Measurements from ENCODE around the gene LUC7L3. TPM values are rescaled to one million over a fixed set of nuclear protein-coding genes. Genes with fewer than 3 reads are reported as not detected.

Gene LUC7L3
- total and polyA plus RNA-seq, 2 of the 13 experiments (the other 11 are each of a cell fraction or from before 2014, with no cell fraction given): 108 to 120 TPM

DNA sequence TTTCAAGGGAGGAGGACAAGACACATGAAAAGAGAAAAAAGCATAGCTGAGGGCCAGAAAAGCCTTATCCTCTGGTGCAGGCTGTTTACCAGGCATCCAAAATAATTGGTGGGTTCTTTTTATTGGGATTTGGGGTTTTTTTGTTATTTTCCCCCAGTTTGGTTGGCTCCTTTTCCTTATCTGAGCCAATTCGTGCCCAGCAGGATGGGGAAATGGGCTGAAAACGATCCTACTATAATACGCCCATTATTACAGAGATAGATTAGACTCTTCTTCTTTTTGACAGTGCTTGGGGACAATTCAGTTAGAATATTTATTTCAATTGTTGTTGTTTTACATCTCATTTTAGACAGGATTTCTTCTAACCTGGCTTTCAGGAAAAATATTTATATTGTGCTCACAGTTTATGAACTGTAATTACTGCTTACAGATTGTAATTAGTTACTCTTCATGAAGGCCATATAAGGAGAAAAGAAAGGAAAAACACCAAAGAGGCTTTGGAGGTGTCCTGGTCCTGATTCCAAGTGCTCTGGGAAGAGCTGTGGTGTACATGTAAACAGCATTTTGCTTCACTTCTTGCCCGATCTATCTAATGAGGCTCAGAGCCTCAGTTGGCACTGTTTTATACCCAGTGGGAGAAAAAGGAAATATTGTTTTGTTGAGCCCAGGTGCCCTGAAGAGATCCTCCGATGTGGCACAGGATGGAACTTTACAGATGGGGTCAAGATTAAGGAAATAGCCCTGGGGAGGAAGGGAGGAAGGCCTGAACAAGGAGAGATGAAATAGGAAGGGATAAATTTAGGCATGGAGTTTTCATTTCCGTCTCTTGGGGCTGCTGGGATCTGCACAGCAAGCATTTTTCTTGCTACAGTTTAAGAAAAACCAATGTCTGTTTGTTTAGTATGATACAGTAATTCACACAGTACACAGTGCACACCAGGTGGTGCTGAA, 11.1 kb upstream of the LUC7L3 start (continued):
- TF ChIP-seq ZNF616 (CRISPR knock-in tag; IDR thresholded peaks at IDR 0.05; ENCODE audit: low read depth): no peak
- no peak for TF ChIP-seq ZNF329 (CRISPR knock-in tag; IDR thresholded peaks at IDR 0.05; ENCODE audit: low read depth)
- 0 out of 2 replicates have a peak, but pooled peaks have one; percentile 20 for TF ChIP-seq ZNF317 (CRISPR knock-in tag; IDR thresholded peaks at IDR 0.05)
- TF ChIP-seq TERF1 (CRISPR knock-in tag; IDR thresholded peaks at IDR 0.05): no peak
- TF ChIP-seq, protein P1, sequence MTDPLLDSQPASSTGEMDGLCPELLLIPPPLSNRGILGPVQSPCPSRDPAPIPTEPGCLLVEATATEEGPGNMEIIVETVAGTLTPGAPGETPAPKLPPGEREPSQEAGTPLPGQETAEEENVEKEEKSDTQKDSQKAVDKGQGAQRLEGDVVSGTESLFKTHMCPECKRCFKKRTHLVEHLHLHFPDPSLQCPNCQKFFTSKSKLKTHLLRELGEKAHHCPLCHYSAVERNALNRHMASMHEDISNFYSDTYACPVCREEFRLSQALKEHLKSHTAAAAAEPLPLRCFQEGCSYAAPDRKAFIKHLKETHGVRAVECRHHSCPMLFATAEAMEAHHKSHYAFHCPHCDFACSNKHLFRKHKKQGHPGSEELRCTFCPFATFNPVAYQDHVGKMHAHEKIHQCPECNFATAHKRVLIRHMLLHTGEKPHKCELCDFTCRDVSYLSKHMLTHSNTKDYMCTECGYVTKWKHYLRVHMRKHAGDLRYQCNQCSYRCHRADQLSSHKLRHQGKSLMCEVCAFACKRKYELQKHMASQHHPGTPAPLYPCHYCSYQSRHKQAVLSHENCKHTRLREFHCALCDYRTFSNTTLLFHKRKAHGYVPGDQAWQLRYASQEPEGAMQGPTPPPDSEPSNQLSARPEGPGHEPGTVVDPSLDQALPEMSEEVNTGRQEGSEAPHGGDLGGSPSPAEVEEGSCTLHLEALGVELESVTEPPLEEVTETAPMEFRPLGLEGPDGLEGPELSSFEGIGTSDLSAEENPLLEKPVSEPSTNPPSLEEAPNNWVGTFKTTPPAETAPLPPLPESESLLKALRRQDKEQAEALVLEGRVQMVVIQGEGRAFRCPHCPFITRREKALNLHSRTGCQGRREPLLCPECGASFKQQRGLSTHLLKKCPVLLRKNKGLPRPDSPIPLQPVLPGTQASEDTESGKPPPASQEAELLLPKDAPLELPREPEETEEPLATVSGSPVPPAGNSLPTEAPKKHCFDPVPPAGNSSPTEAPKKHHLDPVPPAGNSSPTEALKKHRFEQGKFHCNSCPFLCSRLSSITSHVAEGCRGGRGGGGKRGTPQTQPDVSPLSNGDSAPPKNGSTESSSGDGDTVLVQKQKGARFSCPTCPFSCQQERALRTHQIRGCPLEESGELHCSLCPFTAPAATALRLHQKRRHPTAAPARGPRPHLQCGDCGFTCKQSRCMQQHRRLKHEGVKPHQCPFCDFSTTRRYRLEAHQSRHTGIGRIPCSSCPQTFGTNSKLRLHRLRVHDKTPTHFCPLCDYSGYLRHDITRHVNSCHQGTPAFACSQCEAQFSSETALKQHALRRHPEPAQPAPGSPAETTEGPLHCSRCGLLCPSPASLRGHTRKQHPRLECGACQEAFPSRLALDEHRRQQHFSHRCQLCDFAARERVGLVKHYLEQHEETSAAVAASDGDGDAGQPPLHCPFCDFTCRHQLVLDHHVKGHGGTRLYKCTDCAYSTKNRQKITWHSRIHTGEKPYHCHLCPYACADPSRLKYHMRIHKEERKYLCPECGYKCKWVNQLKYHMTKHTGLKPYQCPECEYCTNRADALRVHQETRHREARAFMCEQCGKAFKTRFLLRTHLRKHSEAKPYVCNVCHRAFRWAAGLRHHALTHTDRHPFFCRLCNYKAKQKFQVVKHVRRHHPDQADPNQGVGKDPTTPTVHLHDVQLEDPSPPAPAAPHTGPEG (CRISPR knock-in tag; IDR thresholded peaks at IDR 0.05): 0 out of 2 replicates have a peak, but pooled peaks have one; percentile 14
- TF ChIP-seq ISX (CRISPR knock-in tag; conservative IDR thresholded peaks at IDR 0.05): no peak
- peak; percentile 45 for TF ChIP-seq SRF (IDR thresholded peaks at IDR 0.05; ENCODE audit: low read depth, low read length)
- TF ChIP-seq ZNF883 (CRISPR knock-in tag; IDR thresholded peaks at IDR 0.05; ENCODE audit: not compliant biosample characterization): no peak
- TF ChIP-seq FLYWCH1 (CRISPR knock-in tag; IDR thresholded peaks at IDR 0.05): no peak
- TF ChIP-seq, protein P2, sequence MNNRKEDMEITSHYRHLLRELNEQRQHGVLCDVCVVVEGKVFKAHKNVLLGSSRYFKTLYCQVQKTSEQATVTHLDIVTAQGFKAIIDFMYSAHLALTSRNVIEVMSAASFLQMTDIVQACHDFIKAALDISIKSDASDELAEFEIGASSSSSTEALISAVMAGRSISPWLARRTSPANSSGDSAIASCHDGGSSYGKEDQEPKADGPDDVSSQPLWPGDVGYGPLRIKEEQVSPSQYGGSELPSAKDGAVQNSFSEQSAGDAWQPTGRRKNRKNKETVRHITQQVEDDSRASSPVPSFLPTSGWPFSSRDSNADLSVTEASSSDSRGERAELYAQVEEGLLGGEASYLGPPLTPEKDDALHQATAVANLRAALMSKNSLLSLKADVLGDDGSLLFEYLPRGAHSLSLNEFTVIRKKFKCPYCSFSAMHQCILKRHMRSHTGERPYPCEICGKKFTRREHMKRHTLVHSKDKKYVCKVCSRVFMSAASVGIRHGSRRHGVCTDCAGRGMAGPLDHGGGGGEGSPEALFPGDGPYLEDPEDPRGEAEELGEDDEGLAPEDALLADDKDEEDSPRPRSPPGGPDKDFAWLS (CRISPR knock-in tag; IDR thresholded peaks at IDR 0.05; ENCODE audit: borderline replicate concordance): no peak
- TF ChIP-seq, protein P3, sequence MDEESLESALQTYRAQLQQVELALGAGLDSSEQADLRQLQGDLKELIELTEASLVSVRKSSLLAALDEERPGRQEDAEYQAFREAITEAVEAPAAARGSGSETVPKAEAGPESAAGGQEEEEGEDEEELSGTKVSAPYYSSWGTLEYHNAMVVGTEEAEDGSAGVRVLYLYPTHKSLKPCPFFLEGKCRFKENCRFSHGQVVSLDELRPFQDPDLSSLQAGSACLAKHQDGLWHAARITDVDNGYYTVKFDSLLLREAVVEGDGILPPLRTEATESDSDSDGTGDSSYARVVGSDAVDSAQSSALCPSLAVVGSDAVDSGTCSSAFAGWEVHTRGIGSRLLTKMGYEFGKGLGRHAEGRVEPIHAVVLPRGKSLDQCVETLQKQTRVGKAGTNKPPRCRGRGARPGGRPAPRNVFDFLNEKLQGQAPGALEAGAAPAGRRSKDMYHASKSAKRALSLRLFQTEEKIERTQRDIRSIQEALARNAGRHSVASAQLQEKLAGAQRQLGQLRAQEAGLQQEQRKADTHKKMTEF (CRISPR knock-in tag; IDR thresholded peaks at IDR 0.05): peak; percentile 13
- TF ChIP-seq ZMAT3 (CRISPR knock-in tag; conservative IDR thresholded peaks at IDR 0.05): no peak
- no peak for TF ChIP-seq ZFX (CRISPR knock-in tag; IDR thresholded peaks at IDR 0.05; ENCODE audit: low read depth)
